Measurements from ENCODE around the gene RPL27A.
A peak's percentile ranks its signal among the peaks of the same experiment; 100 is the strongest.
"Not testable (repeated sequence)": the region's sequence is repeated elsewhere in the genome, so short reads cannot be mapped to it uniquely, and the experiment has no call there.

Gene RPL27A

GRCh38 chr11:8682303-8683114 is at the start of gene RPL27A, which contains the start of gene TRIM66:
Gene RPL27A (plus strand): TSS chr11:8682792. CDS start chr11:8682814, 22 bp downstream.
Gene TRIM66 (minus strand): TSS chr11:8682665. CDS start chr11:8672274, 10,391 bp downstream.
- DNase-seq (ENCODE audit: low read depth), result peak; percentile 99

- DNase-seq (ENCODE audit: low read depth), result no peak
These were observed 48.1 kb upstream of the RPL27A start for GRCh38 chr11:8634498-8634897.

DNA sequence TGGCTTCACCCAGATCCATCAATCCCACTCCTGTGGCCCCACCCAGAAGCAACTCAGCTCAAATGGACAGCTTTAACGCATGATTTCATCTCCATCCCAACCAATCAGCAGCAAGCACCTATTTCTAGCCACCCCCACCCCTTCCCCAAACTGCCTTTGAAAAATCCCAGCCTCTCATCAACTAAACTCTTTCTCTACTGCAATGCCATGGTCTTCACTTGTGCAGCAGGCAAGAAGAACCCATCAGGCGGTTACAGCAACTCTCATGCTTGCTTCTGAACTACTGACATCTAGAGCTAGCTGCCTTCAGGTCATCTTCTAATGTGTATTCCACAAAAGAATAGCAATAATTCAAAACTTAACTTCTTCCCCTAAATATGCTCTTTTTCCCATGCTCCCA is 46.5 kb upstream of the RPL27A start:
- no peak for DNase-seq (ENCODE audit: low read depth)

DNA sequence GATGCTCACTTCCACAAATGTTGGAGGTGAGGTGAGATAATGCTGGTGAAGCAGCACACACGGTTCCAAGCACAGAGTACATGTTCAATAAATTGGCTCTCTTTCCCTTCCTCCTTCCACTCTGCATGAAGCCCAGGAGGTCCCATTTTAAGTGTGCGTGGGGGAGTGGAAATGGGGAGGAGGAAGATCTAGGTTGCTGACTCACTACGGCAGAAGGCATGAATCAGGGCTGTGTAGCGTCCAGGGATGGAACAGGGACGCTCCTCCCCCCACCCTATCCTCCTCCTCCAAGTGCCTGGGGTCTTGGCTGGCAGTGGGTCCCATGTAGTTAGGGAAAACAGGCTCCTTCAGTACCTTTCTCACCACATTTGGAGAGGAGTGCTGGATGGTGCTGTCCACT is 44.3 kb upstream of the RPL27A start:
- no peak for DNase-seq (ENCODE audit: low read depth)

GRCh38 chr11:8639655-8640054 is 42.9 kb upstream of the RPL27A start:
- no peak for DNase-seq (ENCODE audit: low read depth)

- no peak for DNase-seq (ENCODE audit: low read depth)
These were observed 42.2 kb upstream of the RPL27A start for GRCh38 chr11:8640267-8640906.

DNA sequence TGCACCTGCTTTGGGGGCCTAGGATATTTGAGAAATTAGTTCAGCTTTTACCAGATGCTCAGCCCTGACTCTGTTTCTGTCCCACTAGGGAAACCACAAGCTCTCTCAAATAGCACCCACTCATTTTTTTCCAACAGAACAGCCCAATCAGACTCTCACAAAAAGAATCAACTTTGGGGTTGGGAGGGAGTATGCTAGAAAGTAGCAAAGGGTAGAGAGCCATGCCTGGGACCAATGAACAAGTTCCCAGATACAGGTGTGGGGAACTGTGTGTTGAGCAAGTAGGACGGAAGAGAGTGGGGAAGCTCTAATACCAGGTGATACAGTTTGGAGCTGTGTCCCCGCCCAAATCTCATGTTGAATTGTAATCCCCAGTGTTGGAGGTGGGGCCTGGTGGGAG is 41.3 kb upstream of the RPL27A start:
- DNase-seq (ENCODE audit: low read depth), result no peak

GRCh38 chr11:8642196-8642841 is 40.3 kb upstream of the RPL27A start:
- no peak for DNase-seq (ENCODE audit: low read depth)

GRCh38 chr11:8646873-8647272 is 35.7 kb upstream of the RPL27A start:
- no peak for DNase-seq (ENCODE audit: low read depth)

GRCh38 chr11:8649361-8649760 is 33.2 kb upstream of the RPL27A start:
- DNase-seq (ENCODE audit: low read depth), result no peak

GRCh38 chr11:8650401-8650990 is 32.1 kb upstream of the RPL27A start:
- no peak for DNase-seq (ENCODE audit: low read depth)

- no peak for DNase-seq (ENCODE audit: low read depth)
These were observed 30.5 kb upstream of the RPL27A start for GRCh38 chr11:8652140-8652539.

DNA sequence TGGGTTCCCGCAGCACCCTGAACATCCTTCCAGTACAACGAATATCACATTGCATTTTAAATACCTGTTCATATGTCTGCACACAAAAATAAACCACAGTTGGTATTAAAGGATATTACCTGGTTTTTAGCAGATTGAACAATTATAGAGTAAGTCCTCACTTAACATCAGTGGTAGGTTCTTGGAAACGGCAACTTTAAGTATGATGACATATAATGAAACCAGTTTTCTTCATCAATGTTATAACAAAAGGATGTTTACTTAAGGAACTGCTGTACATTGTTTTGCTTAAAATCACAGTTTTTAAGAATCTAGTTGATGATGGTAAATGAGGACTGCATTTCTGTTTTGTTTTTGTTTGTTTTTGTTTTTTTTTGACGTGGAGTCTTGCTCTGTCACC is 28.1 kb upstream of the RPL27A start:
- no peak for DNase-seq (ENCODE audit: low read depth)

- DNase-seq (ENCODE audit: low read depth), result no peak
These were observed 26.3 kb upstream of the RPL27A start for GRCh38 chr11:8656291-8656690.

GRCh38 chr11:8658321-8659057 is 24.1 kb upstream of the RPL27A start:
- DNase-seq (ENCODE audit: low read depth), result no peak

DNA sequence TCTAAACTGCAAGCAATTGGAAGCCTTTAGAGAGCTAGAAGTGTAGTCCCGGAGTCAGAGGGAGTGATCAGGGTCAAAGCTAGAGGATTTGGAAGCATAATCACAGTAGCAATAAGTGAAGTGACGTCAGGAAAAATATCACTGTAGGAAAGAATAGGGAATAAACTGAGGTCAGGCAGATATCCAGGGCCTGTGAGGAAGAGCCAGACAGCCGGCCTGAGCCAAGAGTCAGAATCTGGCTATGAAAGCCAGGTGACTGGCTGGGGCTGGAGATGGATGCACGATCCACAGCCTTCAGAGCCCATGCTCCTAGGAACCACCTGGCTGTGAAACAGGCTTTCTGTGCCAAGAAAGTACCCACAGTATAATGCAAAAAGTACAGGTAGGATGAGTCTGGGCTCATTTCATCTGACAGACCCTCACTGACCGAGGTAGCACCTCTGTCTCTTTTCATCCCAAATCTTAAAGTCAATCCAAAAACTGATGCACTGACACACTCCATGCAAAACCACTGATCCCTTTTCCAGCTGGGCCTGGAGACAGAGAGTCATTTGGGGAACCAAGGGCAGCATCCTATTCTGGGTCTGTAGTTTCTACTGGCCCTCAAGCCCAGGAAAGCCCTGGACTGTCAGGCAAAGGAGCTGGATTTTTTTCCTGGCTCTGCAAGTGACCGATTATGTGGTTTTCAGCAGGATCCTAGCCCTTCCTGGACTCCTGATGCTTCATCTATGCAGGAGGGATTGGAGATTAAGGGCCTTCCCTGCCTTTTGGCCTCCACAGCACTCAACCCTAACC is 21.4 kb upstream of the RPL27A start:
- no peak for DNase-seq (ENCODE audit: low read depth)

DNA sequence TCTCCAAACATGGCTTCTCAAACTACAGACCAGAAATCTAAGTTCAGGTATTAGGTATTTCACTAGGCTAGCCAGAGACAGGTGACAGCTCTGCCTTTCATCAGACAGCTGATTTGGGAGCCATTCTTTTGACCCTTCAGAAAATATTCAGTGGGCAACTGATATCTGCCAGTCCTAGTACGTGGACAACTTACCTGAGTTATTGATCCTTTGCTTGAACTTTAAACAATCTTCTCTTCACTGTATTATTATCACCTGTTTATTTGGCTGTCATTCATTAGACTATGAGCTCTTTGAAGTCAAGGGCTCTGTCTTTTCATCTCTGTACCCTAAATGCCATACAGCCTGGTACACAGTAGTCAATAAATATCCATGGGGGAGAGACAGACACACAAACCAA is 17.4 kb upstream of the RPL27A start:
- no peak for DNase-seq (ENCODE audit: low read depth)

DNA sequence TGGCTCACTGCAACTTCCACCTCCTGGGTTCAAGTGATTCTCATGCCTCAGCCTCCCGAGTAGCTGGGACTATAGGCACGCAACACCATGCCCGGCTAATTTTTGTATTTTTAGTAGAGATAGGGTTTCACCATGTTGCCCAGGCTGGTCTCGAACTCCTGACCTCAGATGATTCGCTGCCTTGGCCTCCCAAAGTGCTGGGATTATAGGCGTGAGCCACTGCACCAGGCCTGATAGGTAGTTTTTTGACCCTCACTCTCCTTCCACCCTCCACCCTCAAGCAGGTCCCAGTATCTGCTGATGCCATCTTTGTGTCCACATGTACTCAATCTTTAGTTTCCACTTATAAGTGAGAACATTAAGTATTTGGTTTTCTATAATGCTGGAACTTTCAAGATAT is 12.5 kb upstream of the RPL27A start:
- not testable (repeated sequence) for DNase-seq (ENCODE audit: low read depth)

DNA sequence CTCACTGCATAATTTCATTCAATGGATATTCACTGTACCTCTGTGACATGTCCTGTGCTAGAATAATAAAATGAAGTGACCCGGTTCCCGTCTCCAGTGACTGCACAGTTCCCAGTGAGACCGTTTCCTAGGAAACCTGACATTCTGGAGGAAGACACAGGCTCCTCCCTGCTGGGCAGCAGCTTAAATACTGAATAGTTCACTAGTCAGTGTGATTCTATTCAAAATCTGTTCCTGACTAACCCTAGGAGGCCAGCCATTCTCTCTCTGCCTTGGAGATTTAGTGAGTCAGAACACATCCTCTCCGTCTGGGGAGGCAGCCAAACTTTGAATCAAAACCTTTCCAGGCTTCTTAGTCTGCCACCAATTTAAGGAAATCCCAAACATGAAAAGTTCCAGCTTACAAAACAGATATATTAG is 11.4 kb upstream of the RPL27A start:
- no peak for DNase-seq (ENCODE audit: low read depth)

DNA sequence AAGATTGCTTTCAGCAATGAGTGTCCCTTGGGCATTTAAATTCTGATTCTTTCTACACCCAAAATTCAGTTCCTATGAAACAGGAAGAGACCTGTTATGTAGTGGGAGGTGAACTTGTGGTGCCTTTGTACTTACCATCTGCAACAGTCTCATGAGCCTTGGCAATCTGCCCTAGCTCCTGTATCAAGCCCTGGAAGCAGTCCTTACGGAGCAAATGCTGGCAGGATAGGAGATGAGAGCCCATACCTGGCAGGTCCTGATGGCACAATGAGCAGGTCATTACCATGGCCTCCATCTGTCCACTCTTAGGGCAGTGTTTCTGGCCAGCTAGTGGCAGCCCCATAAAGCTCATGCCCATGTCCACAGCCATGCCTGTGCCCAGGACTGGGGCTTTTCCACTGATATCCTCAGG is 10.9 kb upstream of the RPL27A start:
- no peak for DNase-seq (ENCODE audit: low read depth)

- no peak for DNase-seq (ENCODE audit: low read depth)
These were observed 10.2 kb upstream of the RPL27A start for GRCh38 chr11:8672346-8672745.
